OCI-M2 (cell line): ENCODE data around the gene RNF167.

Source experiments
- DNase-seq: peaks from one replicate; lab custom pipeline; 2025; ENCODE audit not compliant: unreplicated experiment; lab: John Stamatoyannopoulos, UW

The RNF167 gene

DNA sequence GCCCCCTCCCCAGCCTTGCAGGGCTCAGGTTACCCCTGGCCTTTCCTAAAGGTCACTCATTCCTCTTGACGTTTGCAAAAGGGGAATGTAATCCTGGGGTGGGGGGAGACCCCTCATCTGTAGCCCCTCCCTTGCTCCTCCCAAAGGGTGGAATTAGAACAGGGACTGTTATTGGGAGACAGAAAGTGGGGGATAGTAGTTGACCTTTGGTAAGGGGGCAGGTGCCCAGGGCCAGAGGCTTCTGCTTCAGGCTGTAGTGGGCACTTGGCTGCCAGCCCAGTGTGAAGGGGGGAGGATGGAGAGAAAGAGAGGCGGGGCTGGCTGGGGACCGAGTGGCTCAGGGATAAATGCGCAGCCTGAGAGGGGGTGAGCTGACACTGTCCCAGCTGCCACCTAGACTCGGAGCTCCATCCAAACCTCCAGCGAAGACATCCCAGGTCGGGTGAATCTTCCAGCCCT, 10.7 kb downstream of the RNF167 start, which contains the start of gene ENO3:
Gene ENO3, plus strand, starts transcription at position 374 of the 459 bp plus-strand sequence. CDS start 711 bp downstream, outside the sequence.
- DNase-seq: no peak

DNA sequence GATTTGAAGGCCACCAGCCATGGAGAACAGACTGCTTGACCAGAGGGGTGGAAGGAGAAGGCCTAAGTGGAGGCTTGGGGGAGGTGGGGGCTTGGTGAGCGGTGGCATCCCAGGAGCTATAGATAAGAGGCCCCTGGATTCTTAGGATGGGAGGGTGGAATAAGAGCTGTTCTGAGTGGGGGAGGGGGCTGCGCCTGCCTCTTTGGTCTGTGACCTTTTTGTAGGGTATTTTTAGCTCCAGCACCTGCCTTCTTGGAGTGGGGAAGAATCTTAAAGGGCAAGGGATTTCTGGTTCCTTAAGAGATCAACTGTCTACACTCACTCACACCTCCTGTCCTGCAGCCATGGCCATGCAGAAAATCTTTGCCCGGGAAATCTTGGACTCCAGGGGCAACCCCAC, 11.4 kb downstream of the RNF167 start:
- no peak for DNase-seq

DNA sequence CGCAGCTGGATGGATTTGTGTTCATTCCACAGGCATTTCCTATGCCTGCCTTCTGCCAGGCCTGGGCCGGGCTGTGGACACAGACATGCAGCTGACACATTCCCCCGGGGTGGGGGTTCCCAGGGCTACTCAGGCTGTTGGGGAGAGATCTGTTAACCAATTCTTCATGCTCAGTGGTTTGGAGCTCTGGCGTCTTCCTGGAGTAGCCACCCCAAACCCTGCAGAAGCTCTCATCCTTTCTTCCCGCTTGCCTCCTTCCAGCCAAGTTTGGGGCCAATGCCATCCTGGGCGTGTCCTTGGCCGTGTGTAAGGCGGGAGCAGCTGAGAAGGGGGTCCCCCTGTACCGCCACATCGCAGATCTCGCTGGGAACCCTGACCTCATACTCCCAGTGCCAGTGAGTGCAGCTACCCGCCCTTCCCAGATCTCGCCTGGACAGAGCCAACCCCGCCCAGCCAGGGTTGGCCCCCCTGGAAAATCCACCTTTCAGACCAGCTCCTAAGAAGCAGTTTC, 13.4 kb downstream of the RNF167 start:
- no peak for DNase-seq

DNA sequence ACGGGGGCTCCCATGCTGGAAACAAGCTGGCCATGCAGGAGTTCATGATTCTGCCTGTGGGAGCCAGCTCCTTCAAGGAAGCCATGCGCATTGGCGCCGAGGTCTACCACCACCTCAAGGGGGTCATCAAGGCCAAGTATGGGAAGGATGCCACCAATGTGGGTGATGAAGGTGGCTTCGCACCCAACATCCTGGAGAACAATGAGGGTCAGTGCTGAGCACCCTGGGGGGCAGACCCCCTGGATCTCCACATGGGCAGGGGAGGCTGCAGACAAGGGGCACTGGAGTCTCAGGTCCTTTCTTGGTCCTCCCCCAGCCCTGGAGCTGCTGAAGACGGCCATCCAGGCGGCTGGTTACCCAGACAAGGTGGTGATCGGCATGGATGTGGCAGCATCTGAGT, 15.0 kb downstream of the RNF167 start:
- DNase-seq: no peak

DNA sequence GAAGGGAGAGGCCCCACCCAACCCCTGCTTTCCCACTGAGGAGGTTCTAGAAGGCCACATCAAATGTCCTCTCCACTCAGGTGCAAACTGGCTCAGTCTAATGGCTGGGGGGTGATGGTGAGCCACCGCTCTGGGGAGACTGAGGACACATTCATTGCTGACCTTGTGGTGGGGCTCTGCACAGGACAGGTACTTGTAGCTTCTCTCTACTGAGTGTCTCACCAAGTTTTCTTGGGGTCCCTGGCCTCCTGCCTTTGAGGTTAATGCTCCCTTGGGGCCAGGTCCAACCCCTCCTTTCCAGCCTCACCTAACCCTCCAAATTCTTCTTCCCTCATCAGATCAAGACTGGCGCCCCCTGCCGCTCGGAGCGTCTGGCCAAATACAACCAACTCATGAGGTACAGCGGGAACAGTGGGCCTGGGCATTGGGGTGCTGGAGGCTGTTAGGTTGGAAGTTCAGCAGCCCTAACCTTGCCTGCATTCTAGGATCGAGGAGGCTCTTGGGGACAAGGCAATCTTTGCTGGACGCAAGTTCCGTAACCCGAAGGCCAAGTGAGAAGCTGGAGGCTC, 16.5 kb downstream of the RNF167 start:
- DNase-seq: no peak

DNA sequence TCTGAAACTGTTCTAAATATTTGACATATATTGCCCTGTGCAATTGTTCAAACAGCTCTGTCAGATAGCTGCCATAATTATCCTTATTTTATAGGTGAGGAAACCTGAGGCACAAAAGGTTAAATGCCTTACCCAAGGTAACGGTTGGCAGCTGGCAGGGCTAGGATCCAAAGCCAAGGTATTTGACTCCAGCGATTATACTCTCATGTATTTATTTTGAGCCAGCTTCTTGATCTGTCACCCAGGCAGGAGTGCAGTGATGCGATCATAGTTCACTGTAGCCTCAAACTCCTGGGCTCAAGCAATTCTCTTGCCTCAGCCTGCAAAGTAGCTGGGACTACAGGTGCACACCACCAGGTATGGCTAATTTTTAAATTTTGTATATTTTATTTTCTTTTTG, 18.0 kb downstream of the RNF167 start:
- DNase-seq: no peak

DNA sequence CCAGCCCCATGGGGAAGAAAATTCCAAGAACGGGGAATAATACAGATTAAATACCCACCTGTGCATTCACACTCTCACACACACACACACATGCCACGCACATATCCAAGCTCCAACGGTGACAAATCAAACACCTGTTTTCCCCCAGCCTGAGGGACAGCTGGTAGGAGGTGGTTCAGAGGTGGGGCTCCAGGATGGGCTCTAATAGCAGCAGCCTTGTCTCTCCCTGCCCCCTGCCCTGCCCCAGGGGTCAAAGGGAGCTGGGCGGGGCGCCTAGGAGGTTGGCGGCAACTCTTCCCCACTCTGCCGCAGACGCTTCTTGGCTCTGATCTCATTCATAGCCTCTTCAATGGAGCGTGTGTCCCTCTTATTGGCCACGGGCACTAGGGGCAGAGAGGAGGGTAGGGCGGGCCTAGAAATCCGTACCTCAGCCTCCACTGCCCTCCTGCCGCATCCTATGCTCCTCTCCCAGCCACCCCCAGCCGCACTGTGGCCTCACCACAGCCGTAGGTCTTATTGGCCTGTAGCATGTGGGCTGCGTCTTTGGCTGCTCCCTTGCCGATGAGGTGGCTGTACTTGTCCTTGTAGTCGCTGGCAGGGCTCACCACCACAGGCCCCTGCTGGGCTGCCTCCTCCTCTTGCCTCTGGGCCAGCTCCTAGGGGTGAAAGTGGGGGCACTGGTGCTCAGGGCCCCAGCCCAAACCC, 19.3 kb downstream of the RNF167 start:
- no peak for DNase-seq

DNA sequence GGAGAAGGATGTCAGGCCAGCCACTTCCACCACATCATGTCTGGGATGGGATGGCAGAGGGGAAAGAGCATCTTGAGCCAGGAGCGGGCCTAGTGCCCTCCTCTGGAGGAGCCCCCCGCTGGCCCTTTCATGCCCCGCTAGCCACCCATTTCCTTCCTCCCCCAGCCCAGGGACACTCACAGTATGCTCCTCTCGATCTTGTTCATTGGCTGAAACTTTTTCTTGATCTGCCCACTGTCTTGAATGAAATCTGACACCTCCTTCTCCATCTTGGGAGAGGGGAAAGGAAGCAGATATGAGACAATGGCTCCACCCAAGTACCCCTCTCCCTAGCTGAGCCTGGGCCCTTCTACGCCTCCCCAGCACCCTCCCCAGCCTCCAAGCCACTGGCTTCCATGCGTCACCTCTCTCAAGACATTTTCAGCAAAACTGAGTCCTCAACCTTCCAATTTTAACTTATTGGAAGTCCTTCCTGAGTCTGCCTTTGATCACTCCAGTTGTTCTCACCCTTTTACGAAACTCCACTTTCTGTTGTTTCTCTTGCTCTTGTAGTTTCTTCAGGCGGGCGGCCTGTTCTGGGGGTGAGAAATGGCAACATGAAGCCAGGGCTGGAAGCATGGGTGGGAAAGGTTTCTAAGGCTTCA, 20.3 kb downstream of the RNF167 start:
- no peak for DNase-seq

DNA sequence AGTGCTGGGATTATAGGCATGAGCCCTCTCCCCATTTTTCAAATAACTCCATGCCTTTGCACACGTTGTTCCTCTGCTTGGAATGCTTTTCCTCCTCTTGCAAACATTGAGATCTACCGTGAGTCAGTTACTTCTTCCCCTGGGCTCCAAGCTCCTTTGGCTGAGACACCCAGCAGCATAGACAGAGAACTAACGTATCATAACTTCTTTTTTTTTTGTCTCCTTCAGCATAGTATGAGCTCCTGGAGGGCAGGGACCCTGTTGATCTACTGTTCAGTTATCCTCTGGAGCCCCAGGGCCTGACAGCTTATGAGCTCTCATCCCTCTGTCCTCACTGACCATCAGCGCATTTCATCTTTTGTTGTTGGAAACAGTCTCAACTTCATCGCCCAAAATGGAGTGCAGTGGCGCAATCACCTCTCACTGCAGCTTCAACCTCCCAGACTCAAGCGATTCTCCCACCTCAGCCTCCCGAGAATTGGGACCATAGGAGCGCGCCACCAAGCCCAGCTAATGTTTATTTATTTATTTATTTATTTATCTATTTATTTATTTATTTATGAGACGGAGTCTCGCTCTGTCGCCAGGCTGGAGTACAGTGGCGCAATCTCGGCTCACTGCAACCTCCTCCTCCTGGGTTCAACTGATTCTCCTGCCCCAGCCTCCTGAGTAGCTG, 25.4 kb downstream of the RNF167 start:
- no peak for DNase-seq

DNA sequence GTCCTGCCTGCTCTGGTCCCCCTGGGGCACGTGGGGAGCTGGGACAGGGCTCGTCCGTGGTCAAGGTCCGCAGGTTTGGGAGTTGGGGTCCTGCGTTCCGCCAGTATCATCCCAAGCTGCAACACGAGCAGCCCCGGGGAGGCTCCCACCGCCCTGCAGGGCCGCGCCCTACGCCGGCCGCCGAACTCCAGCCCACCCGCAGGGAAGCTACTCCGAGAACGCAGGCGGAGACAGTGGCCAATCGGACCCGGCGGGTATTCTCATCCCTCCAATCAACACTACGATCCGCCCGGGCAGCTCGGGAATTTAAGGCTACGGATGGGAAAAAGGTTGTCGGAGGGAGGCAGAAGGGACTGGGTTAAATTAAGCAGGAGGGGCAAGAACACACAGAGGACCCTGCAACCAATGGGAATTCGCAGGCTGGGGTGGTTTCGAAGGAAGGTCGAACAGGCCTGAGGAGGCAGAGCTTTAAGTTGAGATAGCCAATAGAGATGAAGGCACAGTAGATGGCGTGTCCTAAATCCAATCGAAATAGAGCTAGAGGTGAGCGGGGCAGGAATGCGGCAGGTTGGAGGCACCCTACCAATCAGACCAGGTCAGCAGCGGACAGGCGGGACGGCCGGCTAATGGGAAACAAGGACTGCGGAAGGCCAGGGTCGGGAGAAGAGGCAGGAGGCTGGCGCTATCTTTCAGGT, 26.9 kb downstream of the RNF167 start:
- DNase-seq: peak; percentile 96

DNA sequence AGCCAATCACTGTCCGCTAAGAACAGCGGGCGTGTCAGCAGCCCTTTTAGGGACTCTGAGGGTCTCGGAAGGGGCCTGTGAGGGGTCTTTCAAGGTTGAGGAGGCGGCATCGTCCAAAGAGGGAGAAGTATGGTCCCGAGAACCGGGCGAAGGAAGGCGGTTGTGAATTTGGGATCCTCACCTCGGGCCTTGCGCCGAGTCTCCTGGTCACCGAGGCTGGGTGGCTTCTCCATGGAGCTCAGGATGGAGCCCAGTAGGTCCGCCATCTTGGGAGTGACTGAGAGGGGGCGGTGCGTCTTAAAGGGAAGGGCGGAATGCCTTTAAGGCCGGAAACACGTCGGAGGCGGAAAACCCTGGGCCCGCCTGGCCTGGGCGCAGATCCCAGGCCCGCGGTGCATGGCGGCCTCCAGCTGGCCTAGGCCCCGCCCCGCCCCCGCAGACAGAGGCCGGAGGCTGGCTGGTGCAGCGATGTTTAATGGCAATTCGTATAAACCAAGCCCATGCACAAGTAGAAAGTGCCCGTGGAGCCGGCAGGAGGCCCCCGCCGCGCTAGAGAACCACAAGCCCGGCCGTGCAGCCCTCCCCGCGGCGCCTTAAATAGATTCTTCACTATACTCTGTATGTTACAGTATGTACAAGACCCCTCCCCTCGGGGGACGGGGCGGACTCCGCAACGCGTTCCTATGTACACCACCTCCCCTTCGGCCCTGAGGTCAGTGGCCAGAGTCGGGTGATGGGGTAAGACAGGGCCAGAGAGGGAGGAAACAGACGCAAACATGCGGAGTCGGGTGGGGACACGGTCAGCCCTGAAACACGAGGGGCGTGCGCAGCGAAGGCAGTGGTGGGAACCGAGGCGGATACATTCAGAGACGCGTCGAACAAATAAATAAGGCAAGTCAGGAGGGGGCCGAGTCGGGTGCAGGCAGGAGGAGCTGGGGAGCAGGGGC, 27.7 kb downstream of the RNF167 start, which contains the start of gene SPAG7:
Gene SPAG7, minus strand, starts transcription at position 279 of the 947 bp plus-strand sequence. Its CDS starts 13 bp downstream, at position 266.
- peak; percentile 96 for DNase-seq

DNA sequence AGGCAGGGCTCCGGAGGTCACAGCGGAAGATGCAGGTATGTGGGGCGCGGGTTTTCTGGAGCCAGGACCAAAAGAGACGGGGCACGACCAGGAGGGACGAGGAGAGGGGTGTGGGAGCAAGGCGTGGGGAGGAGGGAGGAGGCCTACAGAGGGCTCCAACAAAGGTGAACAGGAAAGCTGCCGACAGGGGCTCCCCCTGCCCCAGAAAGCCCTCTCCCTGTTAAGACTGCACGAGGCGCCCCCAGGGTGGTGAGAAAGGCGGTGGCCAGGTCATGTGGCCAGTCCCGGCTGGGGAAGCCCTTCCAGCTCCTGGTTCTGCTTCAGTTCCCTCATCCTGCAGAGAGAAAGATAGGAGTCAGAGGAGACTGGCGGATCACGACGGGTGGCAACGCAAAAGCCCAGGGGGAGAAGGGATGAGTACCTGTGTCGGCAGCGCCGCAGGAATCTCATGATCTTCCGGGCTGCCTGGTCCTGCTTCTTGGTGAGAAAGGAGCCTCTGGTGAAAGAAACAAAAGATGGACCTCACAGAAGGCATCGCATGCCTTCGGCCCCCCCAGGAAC, 28.5 kb downstream of the RNF167 start:
- DNase-seq: no peak

DNA sequence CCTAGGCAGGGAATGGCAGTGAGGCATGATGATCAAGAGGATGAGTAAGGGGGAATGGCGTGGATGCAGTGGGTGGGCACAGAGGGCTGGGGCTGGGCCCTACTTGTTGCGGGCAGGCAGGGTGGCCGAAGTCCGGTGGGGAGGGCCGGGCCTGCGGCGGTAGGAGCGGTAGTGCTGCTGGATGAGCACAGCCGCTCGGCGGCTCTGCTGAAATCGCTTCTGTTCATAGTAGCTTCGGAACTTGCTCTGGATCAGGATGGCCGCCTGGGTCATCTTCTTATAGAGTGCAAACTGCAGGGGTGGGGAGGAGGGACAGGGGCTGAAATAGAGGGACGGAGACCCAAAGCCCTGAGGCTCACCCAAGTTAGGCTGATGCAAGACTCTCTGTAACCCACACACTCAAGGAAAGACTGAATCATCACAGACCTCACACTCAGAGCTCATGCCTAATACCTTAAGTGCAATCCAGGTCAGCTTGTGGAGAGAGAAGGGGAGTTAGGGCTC, 29.0 kb downstream of the RNF167 start:
- no peak for DNase-seq

DNA sequence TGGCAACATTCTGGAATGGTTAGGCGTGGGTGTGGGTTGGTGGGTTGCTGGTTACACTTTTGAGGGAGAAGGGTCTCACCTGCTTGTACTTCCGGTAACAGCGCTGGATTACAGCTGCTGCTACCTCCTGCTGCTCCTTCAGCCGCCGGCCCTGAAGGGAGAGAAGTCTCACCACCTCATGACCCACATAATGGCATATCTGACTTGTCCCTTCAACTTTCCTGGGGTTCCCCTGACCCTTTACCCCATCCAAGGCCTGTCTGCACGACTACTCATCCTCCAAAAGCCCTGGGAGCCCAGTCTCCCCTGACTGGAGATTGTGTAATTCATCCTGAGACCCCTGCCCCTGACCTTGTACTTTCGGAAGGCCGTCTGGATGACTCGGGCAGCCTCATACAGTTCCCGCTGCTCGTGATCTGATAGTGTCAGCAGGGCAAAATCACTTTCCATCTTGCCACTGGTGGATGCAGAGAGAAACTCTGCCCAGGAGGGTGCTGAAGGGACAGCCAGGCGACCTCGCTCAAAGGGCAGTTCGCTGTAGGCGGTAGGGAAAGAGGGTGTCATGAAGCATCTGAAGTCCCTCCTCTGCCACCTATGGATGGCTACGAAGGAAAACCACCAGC, 29.6 kb downstream of the RNF167 start:
- DNase-seq: no peak

DNA sequence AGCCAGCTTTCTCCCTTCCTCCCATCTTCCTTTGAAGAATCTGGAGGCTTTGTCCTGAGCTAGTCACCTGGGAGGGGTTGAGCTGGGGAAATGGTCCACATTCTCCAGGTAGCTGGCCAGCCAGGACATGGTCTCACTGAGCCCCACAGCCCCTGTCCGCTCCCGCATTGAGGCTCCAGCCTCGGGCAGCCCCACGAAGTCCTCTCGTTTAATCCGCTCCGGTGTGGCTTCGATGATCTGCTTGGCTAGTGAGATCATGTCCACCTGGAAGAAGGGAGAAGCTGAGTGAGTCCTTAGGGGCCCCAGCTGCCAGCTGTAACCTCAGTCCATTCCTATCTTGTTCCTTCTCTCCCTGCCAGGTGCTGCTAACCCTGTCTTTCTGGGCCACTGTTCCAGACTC, 30.2 kb downstream of the RNF167 start:
- no peak for DNase-seq

DNA sequence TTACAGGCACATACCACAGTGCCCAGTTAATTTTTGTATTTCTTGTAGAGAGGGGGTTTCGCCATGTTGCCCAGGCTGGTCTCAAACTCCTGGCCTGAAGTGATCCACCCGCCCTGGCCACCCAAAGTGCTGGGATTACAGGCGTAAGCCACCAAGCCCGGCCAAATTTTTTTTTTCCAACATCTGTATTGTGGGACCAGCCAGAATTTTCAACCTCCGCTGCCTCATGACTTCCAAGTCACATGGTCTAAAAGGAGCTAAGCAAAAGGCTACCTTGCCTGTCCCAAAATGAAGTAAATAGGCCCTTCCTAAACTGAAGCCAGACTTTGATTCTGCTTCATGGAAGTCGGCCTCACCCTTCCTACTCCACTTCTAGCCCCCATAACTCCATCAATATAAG, 31.8 kb downstream of the RNF167 start:
- no peak for DNase-seq

DNA sequence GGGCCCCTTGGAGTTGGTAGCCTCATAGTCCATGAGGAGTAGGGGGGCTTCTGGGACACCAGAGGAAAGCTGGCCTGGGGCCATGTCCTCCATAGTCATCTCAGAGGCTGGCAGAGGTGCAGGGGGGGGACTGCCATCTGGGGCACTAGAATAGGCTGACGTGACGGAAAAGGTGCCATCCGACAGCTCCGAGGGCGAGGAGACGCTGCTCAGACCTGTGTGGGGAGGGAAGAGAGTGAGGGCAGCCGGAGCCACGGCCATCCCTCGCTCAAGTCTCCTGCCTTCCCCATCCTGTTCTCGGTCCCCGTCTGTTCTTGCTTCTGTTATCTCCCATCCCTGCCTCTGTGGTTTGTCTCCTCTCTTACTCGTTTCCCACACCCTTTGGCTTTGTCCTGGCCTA, 32.3 kb downstream of the RNF167 start:
- no peak for DNase-seq

DNA sequence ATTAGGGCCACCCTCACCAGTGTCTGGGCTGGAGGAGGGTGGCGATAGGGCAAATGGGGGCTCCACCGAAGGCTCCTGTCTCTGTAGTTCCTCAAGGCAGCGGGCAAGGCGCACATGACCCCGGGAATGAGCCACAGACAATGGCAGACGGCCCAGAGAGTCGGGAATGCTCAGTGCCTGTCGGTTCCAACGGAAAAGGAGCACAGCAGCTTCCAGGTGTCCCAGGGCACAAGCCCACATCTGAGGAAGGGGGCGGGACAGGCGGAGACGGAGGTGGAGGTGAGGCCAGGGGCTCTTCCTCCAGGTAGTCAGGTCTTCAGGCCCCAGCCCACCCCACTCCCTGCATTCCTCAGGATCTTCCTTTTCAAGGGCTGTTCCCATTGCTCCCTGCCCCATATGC, 32.7 kb downstream of the RNF167 start:
- no peak for DNase-seq
